ENCODE measurements around the gene ATP1B3. TPM values are rescaled to one million over a fixed set of nuclear protein-coding genes. Genes with fewer than 3 reads are reported as not detected.

ATP1B3 gene
- total RNA-seq, 1 donor from 2014 or later: 223 TPM

- no peaks in the 10 kb centered on the region for H3K36me3 Mint-ChIP-seq (ENCODE audit: low read depth)
- no peak overlapping the region for H3K4me3 Mint-ChIP-seq
- H3K4me1 Mint-ChIP-seq: peaks cover 3% of the 10 kb centered on the region
- no peak overlapping the region for H3K27ac Mint-ChIP-seq
- no peaks in the 10 kb centered on the region for H3K9me3 Mint-ChIP-seq
- no peaks in the 10 kb centered on the region for H3K27me3 Mint-ChIP-seq
- DNase-seq: no peak
- intact Hi-C loops (cut with micrococcal nuclease): no loop called here
These were observed 27.2 kb upstream of the ATP1B3 start for GRCh38 chr3:141849056-141849815.

- no peaks in the 10 kb centered on the region for H3K27me3 Mint-ChIP-seq
- intact Hi-C loops (cut with micrococcal nuclease): no loop called here
- no peaks in the 10 kb centered on the region for H3K9me3 Mint-ChIP-seq
- peaks cover 3% of the 10 kb centered on the region for H3K4me1 Mint-ChIP-seq
- DNase-seq: no peak
- H3K36me3 Mint-ChIP-seq (ENCODE audit: low read depth): no peaks in the 10 kb centered on the region
- H3K27ac Mint-ChIP-seq: no peak overlapping the region
- no peak overlapping the region for H3K4me3 Mint-ChIP-seq
These were observed 25.0 kb upstream of the ATP1B3 start for GRCh38 chr3:141851411-141851810.

GRCh38 chr3:141853081-141853601 is 23.3 kb upstream of the ATP1B3 start:
- peaks cover 3% of the 10 kb centered on the region for H3K4me1 Mint-ChIP-seq
- no peaks in the 10 kb centered on the region for H3K9me3 Mint-ChIP-seq
- no peak overlapping the region for H3K27ac Mint-ChIP-seq
- no peak for DNase-seq
- H3K27me3 Mint-ChIP-seq: no peaks in the 10 kb centered on the region
- no peak overlapping the region for H3K4me3 Mint-ChIP-seq
- no peaks in the 10 kb centered on the region for H3K36me3 Mint-ChIP-seq (ENCODE audit: low read depth)
- intact Hi-C loops (cut with micrococcal nuclease): no loop called here

DNA sequence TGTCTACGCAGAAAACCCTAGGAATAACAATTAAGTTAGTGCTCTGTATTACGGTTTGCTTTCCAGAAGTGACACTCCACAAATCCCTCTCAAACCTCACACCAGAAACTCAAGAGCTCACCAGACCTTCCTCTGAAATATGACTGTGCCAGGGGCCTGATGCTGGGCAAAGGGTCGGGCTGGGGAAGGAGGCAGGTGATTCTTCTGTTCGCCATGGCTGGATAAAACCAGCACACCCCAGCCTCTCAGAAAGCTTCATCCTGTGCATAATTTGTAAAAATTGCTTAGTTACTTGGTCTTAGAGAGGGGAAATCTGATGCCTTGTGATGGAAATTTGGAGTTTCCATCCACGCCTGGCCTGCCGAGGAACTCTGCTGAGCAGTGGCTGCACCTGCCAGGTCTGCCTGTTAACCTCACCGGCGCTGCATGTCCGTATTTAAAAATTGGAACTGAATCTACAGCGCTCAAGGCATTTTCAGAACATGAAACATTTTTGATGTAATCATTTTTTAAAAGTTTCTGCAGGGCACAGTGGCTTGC is 22.7 kb upstream of the ATP1B3 start:
- no peak for DNase-seq
- H3K36me3 Mint-ChIP-seq (ENCODE audit: low read depth): no peaks in the 10 kb centered on the region
- no peak overlapping the region for H3K4me3 Mint-ChIP-seq
- H3K27ac Mint-ChIP-seq: no peak overlapping the region
- intact Hi-C loops (cut with micrococcal nuclease): no loop called here
- peaks cover 3% of the 10 kb centered on the region for H3K4me1 Mint-ChIP-seq
- peaks cover 3% of the 10 kb centered on the region for H3K27me3 Mint-ChIP-seq
- H3K9me3 Mint-ChIP-seq: no peaks in the 10 kb centered on the region

GRCh38 chr3:141854599-141854998 is 21.8 kb upstream of the ATP1B3 start:
- intact Hi-C loops (cut with micrococcal nuclease): no loop called here
- Mint-ChIP-seq H3K27me3 (peaks cover 3% of the 10 kb centered on the region), H3K4me1 (no peaks in the 10 kb centered on the region), H3K36me3 (ENCODE audit: low read depth) (no peaks in the 10 kb centered on the region), H3K9me3 (no peaks in the 10 kb centered on the region), H3K27ac (no peak overlapping the region), H3K4me3 (no peak overlapping the region)
- DNase-seq: no peak

DNA sequence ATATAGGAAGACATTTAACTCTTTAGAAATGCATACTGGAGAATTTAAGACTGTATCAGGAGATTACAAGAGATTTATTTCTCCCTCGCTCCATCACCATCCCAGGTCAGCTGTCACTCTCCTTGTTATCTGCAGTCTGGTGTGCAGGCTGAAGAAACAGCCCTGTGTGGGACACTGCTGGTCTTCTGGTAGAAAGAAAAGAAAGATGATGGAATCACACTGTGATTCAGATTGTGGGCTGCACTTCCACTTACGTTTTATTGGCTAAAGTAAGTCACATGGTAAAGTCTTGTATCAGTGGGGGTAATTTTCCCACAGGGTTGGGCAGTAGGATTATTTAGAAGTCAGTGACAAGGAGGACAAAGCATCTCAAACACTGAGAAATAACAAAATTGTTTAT is 18.1 kb upstream of the ATP1B3 start:
- Mint-ChIP-seq H3K27ac (no peak overlapping the region), H3K27me3 (peaks cover 3% of the 10 kb centered on the region), H3K4me1 (no peaks in the 10 kb centered on the region), H3K4me3 (no peak overlapping the region), H3K36me3 (ENCODE audit: low read depth) (no peaks in the 10 kb centered on the region), H3K9me3 (no peaks in the 10 kb centered on the region)
- intact Hi-C loops (cut with micrococcal nuclease): no loop called here
- no peak for DNase-seq

DNA sequence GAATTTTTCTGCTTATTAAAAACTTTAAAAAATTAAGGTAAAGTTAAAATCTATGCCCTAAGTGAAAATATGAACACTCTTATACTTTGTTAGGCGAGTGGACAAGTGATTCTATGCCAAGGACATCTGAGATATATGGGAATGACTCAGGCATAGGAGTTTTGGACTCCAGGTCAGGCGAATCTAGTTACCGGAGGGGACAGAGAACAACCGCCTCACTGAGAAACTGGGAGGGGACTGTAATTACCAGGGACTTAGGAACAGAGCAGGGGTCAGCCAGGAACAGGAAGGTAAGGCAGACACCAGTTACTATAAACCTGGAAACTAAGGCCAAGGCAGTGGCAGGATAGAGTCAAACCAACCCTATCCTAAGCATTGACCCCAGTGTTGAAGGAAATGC is 16.8 kb upstream of the ATP1B3 start:
- H3K4me3 Mint-ChIP-seq: no peak overlapping the region
- H3K9me3 Mint-ChIP-seq: no peaks in the 10 kb centered on the region
- intact Hi-C loops (cut with micrococcal nuclease): no loop called here
- no peak overlapping the region for H3K27ac Mint-ChIP-seq
- H3K36me3 Mint-ChIP-seq (ENCODE audit: low read depth): no peaks in the 10 kb centered on the region
- H3K4me1 Mint-ChIP-seq: peaks cover 2% of the 10 kb centered on the region
- no peak for DNase-seq
- peaks cover 3% of the 10 kb centered on the region for H3K27me3 Mint-ChIP-seq

DNA sequence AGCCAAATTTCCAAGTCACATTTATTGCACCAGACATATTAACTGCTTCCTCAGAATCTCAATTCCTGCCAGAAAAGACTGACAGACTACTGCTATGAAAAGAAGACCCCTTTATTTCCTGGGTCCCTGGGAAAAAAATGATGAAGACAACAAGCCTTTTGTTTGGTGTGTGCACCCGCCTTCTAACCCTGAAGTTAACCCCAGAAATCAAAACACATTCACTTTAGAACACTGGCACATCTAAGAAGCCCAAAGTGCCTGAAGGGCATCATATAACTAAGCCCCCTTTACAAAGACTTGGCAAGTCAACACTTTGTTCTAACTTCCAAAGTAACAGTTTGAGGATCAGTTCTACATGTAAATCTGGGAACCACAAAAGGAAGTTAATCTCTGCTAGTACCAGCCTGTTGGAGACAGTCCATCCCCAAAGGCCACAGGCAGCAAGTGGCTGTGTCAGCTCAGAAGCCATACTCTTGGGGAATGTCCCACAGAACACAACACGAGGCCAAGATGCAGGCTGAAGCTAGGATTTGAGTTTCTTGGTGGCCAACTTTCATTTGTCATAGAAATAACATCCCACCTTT is 16.3 kb upstream of the ATP1B3 start:
- Mint-ChIP-seq H3K4me3 (no peak overlapping the region), H3K27ac (no peak overlapping the region), H3K36me3 (ENCODE audit: low read depth) (no peaks in the 10 kb centered on the region), H3K27me3 (peaks cover 5% of the 10 kb centered on the region), H3K9me3 (no peaks in the 10 kb centered on the region), H3K4me1 (peaks cover 2% of the 10 kb centered on the region)
- intact Hi-C loops (cut with micrococcal nuclease): no loop called here
- DNase-seq: no peak

- peaks cover 5% of the 10 kb centered on the region for H3K27me3 Mint-ChIP-seq
- peaks cover 2% of the 10 kb centered on the region for H3K4me1 Mint-ChIP-seq
- H3K9me3 Mint-ChIP-seq: no peaks in the 10 kb centered on the region
- H3K36me3 Mint-ChIP-seq (ENCODE audit: low read depth): no peaks in the 10 kb centered on the region
- DNase-seq: no peak
- no peak overlapping the region for H3K4me3 Mint-ChIP-seq
- no peak overlapping the region for H3K27ac Mint-ChIP-seq
- intact Hi-C loops (cut with micrococcal nuclease): no loop called here
These were observed 15.5 kb upstream of the ATP1B3 start for GRCh38 chr3:141860766-141861513.

GRCh38 chr3:141862279-141862816 is 14.1 kb upstream of the ATP1B3 start:
- Mint-ChIP-seq H3K27me3 (peaks cover 5% of the 10 kb centered on the region), H3K4me1 (peaks cover 2% of the 10 kb centered on the region), H3K27ac (no peak overlapping the region), H3K9me3 (no peaks in the 10 kb centered on the region), H3K4me3 (no peak overlapping the region), H3K36me3 (ENCODE audit: low read depth) (no peaks in the 10 kb centered on the region)
- DNase-seq: no peak
- intact Hi-C loops (cut with micrococcal nuclease): no loop called here

- H3K9me3 Mint-ChIP-seq: no peaks in the 10 kb centered on the region
- no peak overlapping the region for H3K4me3 Mint-ChIP-seq
- H3K27me3 Mint-ChIP-seq: peaks cover 2% of the 10 kb centered on the region
- H3K36me3 Mint-ChIP-seq (ENCODE audit: low read depth): no peaks in the 10 kb centered on the region
- peaks cover 2% of the 10 kb centered on the region for H3K4me1 Mint-ChIP-seq
- no peak for DNase-seq
- no peak overlapping the region for H3K27ac Mint-ChIP-seq
- intact Hi-C loops (cut with micrococcal nuclease): no loop called here
These were observed 13.0 kb upstream of the ATP1B3 start for GRCh38 chr3:141863491-141863890.

DNA sequence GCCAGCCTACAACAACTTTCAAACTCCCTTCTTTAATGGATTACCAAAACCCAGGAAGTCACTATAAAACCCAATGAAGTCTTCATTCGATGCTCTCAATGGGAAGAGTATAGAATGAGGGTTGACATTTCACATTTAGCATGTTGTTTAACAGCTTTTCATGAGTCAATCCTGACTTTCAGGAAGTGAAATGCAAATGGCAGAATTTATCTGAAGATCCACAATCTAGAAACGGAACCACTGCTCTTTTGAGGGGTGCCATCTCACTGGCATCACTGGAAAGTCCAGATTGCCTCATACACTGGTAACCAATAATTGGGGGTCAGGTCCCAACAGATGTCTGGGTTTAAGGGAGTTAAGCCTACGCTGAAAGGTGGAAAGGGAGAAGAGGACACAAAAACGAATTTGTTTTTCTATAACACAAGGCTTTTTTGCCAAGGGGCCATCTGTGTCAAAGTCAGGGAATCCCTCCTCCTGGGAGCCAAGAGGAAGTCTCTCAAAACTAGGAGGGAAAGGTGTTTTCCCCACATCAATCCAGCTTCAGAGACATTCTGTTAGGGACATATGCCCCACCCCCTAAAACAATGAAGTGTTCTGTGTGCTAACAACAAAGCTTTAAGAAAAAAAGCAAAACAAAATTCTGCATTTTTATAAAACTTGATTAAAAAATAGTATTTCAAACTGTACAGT is 12.0 kb upstream of the ATP1B3 start:
- Mint-ChIP-seq H3K4me1 (peaks cover 2% of the 10 kb centered on the region), H3K36me3 (ENCODE audit: low read depth) (no peaks in the 10 kb centered on the region), H3K27ac (no peak overlapping the region), H3K9me3 (no peaks in the 10 kb centered on the region), H3K4me3 (no peak overlapping the region), H3K27me3 (peaks cover 2% of the 10 kb centered on the region)
- no peak for DNase-seq
- intact Hi-C loops (cut with micrococcal nuclease): no loop called here

GRCh38 chr3:141865101-141865500 is 11.3 kb upstream of the ATP1B3 start:
- no peak overlapping the region for H3K4me3 Mint-ChIP-seq
- no peak for DNase-seq
- intact Hi-C loops (cut with micrococcal nuclease): no loop called here
- H3K9me3 Mint-ChIP-seq: no peaks in the 10 kb centered on the region
- H3K27ac Mint-ChIP-seq: no peak overlapping the region
- no peaks in the 10 kb centered on the region for H3K36me3 Mint-ChIP-seq (ENCODE audit: low read depth)
- H3K4me1 Mint-ChIP-seq: peaks cover 2% of the 10 kb centered on the region
- H3K27me3 Mint-ChIP-seq: peaks cover 2% of the 10 kb centered on the region

Measured in activated CD4-positive, alpha-beta T cell treated with anti-CD3 and anti-CD28 coated beads, Interleukin-2, amount 10 ng/mL, durations not matched to agents 24 days and 14 days (primary cell).